Measurements from ENCODE around the gene RCSD1. TPM values are rescaled to one million over a fixed set of nuclear protein-coding genes. Genes with fewer than 3 reads are reported as not detected.

RCSD1 gene
- total RNA-seq, 4 donors from 2014 or later = 16.8 to 19.0 (median 18.5) TPM

- intact Hi-C loops (cut with DNase I) = no loop called here
- Histone ChIP-seq H3K4me1 (peaks cover 14 to 29% (median 19%) of the 10 kb centered on the region in 4 donors), H3K4me3 (no peak overlapping the region), H3K27me3 (no peaks in the 10 kb centered on the region), H3K9me3 (no peaks in the 10 kb centered on the region), H3K36me3 (no peaks in the 10 kb centered on the region), H3K27ac (replicated peaks in 1 of 4) (peak overlapping the region in 3 of 4 donors; percentile 32 to 66 (median 36))
- TF ChIP-seq EP300 (IDR thresholded peaks at IDR 0.05) (no peak), CTCF (IDR thresholded peaks at IDR 0.05) (no peak), POLR2AphosphoS5 (IDR thresholded peaks at IDR 0.05) (no peak), POLR2A (IDR thresholded peaks at IDR 0.05; ENCODE audit: low read depth) (no peak)
- WGBS = 91% methylated on average over 8 of the region's 8 CpGs
- no peak for DNase-seq (ENCODE audit: extremely low spot score)
These were observed 13.5 kb upstream of the RCSD1 start for GRCh38 chr1:167616521-167616920.

GRCh38 chr1:167617153-167618147 is 12.6 kb upstream of the RCSD1 start:
- intact Hi-C loops (cut with DNase I) = no loop called here

GRCh38 chr1:167618366-167618765 is 11.7 kb upstream of the RCSD1 start:
- intact Hi-C loops (cut with DNase I) = no loop called here
- 88% methylated on average over 9 of the region's 13 CpGs for WGBS
- Histone ChIP-seq H3K27me3 (no peaks in the 10 kb centered on the region), H3K4me1 (peaks cover 14 to 29% (median 19%) of the 10 kb centered on the region in 4 donors), H3K36me3 (no peaks in the 10 kb centered on the region), H3K27ac (replicated peaks in 1 of 4) (peak overlapping the region in 3 of 4 donors; percentile 32 to 66 (median 46)), H3K9me3 (no peaks in the 10 kb centered on the region), H3K4me3 (no peak overlapping the region)
- TF ChIP-seq CTCF (IDR thresholded peaks at IDR 0.05) = no peak
- no peak for TF ChIP-seq POLR2A (IDR thresholded peaks at IDR 0.05; ENCODE audit: low read depth)
- TF ChIP-seq POLR2AphosphoS5 (IDR thresholded peaks at IDR 0.05) = no peak
- no peak for TF ChIP-seq EP300 (IDR thresholded peaks at IDR 0.05)
- no peak for DNase-seq (ENCODE audit: extremely low spot score)

More at GRCh38 chr1:167617153-167618147, 12.6 kb upstream of the RCSD1 start:
- peak overlapping the region in 1 of 4 donors; percentile 10 for H3K4me3 ChIP-seq
- H3K27ac ChIP-seq (replicated peaks in 1 of 4) = peak overlapping the region; percentile 32 to 66 (median 41)
- TF ChIP-seq CTCF (IDR thresholded peaks at IDR 0.05) (no peak), POLR2AphosphoS5 (IDR thresholded peaks at IDR 0.05) (peak; percentile 7 to 40)
- WGBS = 49% methylated on average over 6 of the region's 8 CpGs
- peaks cover 14 to 29% (median 19%) of the 10 kb centered on the region in 4 donors for H3K4me1 ChIP-seq
- no peaks in the 10 kb centered on the region for H3K36me3 ChIP-seq
- no peaks in the 10 kb centered on the region for H3K27me3 ChIP-seq
- H3K9me3 ChIP-seq = no peaks in the 10 kb centered on the region
- no peak for DNase-seq (ENCODE audit: extremely low spot score)

GRCh38 chr1:167618789-167619188 is 11.2 kb upstream of the RCSD1 start:
- Histone ChIP-seq H3K9me3 (no peaks in the 10 kb centered on the region), H3K4me3 (no peak overlapping the region), H3K36me3 (no peaks in the 10 kb centered on the region), H3K4me1 (peaks cover 14 to 29% (median 19%) of the 10 kb centered on the region in 4 donors), H3K27ac (replicated peaks in 1 of 4) (no peak overlapping the region), H3K27me3 (no peaks in the 10 kb centered on the region)
- no peak for DNase-seq (ENCODE audit: extremely low spot score)
- 96% methylated on average over 3 of the region's 3 CpGs for WGBS
- intact Hi-C loops (cut with DNase I) = no loop called here
- TF ChIP-seq POLR2A (IDR thresholded peaks at IDR 0.05; ENCODE audit: low read depth) (no peak), EP300 (IDR thresholded peaks at IDR 0.05) (no peak), CTCF (IDR thresholded peaks at IDR 0.05) (no peak), POLR2AphosphoS5 (IDR thresholded peaks at IDR 0.05) (no peak)
